GM21390 (cell line): ENCODE measurements around the gene SFXN2.
A peak's percentile ranks its signal among the peaks of the same experiment; 100 is the strongest.
"Not testable (repeated sequence)": the region's sequence is repeated elsewhere in the genome, so short reads cannot be mapped to it uniquely, and the experiment has no call there.

Experiments used
- ATAC-seq: cut with Tn5 transposase; IDR thresholded peaks from one replicate; pipeline ENCODE4 v1.9.1; 2021; ENCODE audit not compliant: unreplicated experiment

SFXN2 gene

GRCh38 chr10:102718220-102718619 lies 3.8 kb downstream of the SFXN2 start:
- no peak for ATAC-seq

GRCh38 chr10:102720337-102720736 lies 5.9 kb downstream of the SFXN2 start:
- no peak for ATAC-seq

GRCh38 chr10:102720775-102721301 lies 6.4 kb downstream of the SFXN2 start:
- ATAC-seq: no peak

- no peak for ATAC-seq
These were observed 7.5 kb downstream of the SFXN2 start for GRCh38 chr10:102721954-102722353.

DNA sequence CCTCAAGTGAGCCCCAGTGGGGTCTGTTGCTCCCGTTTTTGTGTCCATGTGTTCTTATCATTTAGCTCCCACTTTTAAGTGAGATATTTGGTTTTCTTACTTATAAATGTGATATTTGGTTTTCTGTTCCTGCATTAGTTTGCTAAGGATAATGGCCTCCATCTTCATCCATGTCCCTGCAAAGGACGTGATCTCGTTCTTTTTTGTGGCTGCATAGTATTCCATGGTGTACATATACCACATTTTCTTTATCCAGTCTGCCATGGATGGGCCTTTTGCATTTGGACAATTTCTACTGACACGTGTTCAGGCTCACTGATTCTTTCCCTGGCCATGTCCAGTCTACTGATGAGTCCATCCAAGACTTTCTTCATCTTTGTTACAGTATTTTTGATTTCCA lies 9.6 kb downstream of the SFXN2 start:
- ATAC-seq: no peak

DNA sequence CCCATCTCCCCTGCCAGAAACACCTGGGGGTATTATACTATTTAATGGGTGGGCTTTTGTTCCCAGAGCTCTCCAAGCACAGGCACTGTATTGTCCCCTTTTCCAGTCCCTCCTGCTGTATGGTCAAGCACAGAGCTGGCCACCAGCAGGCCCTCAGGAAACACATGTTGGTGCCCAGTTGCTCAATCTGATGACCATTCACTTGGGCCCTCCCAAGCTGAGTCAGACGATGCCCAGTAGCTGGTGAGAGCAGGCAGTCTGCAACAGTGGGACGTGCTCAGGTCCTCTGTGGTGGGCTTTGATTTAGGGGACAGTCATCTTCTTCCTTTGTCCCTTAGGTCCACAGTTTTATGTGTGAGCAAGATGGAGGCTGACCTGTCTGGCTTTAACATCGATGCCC lies 11.8 kb downstream of the SFXN2 start:
- ATAC-seq: no peak

GRCh38 chr10:102727037-102727818 lies 12.8 kb downstream of the SFXN2 start:
- no peak for ATAC-seq

DNA sequence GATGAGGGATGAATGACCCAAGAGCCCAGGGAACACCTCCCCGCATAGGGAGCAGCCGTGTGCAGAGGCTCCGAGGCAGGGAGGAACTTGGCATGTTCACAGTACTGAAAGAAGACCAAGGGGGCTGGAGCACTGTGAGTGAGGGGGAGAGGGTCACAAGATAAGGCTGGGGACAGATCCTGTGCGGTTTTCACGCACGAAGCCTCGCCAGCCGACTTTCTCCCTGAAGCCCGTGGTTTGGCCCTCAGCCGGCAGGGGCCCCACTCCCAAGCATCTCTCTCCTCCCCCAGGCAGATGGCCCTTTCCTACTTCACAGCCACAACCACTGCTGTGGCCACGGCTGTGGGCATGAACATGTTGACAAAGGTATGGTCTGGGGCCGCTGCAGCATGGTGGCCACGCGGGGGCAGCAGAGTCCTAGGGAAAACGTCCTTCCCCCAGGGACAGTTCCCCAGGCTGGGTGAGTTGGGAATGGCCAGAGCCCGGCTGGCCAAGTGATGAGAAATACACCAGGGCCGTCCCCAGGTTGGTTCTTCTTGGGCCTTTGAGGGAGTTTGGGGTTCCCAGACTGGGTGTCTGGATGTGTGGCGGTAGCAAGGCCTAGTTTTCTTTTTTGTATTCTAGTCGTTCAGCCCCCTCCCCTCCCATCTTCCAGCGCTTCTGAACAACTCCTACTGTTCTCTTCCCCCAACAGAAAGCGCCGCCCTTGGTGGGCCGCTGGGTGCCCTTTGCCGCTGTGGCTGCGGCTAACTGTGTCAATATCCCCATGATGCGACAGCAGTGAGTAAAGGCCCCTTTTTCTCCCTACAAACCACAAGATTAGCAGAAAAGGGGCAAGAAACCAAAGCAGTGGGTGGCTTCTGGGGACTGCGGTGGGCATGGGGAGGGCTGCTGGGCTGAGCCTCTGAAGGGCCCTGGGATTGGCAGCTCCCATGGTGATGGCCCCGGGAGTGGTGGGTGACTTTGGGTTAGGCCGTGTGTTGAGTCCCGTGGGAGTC lies 14.9 kb downstream of the SFXN2 start:
- no peak for ATAC-seq

DNA sequence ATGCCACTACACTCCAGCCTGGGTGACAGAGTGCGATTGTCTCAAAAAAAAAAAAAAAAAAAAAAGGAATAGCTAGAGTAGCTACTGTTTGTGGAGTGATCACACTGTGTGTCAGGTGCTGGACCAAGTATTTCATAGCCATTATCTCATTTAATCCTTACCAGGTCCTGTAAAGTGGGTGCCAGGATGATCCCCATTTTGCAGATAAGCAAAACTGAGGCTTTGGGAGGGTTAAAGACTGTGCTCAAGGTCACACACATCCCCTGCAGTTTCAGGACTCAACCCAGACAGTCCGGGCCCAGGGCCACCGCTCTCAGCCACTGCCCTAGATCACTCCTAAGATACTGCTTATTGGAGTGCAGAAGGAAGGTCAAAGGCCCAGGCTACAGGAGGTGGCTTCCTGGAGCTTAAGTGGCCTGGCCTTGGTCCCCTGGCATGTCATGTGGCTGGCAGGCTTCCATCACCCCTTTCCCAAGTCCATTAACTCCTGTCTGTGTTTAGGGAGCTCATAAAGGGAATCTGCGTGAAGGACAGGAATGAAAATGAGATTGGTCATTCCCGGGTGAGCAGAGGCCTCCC lies 16.9 kb downstream of the SFXN2 start:
- no peak for ATAC-seq

DNA sequence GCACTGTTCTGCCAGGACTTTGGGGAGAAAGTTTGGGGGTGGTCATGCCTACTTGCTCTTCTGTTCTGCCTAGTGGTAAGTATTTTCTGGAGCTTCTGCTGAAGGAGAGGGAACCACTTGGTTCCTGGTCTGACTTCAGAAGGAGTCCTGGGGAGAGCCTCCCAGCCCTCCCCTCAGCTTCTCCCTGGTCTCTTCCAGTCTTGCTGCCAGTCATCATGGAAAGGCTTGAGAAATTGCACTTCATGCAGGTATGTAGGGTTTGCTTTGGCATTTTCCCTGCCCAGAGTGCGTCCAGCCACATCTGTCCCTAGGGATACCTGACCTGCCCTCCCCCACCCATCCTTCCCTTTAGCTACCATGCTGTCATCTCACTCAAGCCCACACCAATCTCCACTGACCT lies 18.2 kb downstream of the SFXN2 start:
- no peak for ATAC-seq

DNA sequence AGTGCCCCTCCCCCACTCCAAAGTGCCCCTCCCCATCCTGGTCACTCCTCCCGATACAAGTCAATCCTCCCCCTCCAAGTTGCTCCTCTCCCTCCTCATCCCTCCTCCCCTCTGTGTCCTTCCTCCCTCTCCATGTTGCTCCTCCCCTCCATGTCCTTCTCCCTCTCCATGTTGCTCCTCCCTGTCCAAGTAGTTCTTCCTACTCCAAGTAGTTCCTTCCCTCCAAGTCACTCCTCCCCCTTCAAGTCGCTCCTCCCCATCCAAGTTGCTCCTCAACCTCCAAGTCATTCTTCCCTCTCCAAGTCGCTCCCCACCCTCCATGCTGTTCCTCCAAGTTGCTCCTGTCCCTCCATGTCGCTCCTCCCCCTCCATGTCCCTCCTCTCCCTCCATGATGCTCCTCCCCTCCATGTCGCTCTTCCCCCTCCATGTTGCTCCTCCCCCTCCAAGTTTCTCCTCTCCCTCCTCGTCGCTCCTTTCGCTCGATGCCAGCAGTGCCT lies 20.7 kb downstream of the SFXN2 start:
- ATAC-seq: no peak

GRCh38 chr10:102738692-102739121 lies 24.3 kb downstream of the SFXN2 start:
- no peak for ATAC-seq

DNA sequence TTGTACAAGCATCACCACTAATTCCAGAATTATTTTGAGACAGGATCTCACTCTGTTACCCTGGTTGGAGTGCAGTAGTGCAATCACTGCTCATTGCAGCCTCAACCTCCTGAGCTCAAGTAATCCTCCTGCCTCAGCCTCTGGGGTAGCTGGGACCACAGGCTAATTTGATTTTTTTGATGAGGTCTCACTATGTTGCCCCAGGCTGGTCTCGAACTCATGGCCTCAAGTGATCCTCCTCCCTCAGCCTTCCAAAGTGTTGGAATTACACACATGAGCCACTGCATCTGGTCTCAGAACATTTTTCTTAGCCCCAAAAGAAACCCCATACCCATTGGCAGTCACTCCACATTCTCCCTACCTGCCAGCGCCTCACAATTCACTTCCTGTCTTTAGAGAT lies 25.8 kb downstream of the SFXN2 start:
- ATAC-seq: no peak

DNA sequence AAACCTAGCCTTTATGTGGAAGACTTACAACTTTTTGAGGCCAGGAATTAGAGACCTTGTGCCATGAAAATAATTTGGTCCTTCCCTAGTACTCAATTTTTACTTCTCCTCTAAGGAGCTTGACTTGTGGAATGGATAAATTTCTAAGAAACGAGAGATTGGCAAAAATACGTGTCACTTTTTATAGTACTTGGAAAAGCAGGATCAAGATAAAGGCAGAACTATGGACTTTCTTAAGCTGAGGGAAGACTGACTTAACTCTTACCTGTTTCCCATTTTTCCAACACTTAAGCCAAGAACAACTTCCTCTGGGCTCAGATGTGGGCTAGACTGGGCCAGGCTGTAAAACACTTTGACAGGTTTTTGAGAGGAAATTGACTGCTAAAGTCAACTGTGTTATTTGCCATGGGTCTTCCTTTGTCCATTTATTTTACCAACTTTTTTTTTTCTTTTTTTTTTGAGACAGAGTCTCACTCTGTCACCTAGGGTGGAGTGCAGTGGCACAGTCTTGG lies 27.3 kb downstream of the SFXN2 start:
- no peak for ATAC-seq

- not testable (repeated sequence) for ATAC-seq
These were observed 27.9 kb downstream of the SFXN2 start for GRCh38 chr10:102742313-102742712.

DNA sequence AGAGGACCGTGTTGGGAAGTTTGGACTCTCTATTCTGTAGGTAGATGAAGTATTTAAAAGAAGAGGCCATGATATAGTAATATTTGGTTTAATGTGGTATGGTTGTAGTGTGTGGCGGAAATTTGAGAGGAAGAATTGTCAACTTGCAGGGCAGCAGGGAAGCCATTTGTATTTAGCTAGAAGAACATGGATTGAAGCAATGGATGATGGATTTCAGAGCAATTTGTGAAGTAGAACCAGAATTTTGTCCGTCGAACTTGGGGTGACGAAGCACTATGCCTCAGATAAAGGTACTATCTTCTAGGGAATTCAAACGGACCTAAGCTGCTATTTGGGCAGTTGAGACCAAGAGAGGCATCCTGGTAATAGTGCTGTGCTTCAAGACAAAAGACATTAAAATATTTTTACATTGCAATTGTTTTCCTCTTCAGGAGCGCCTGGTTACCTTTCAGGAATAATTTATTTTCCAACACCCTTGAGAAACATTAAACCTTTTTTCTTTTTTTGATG lies 28.7 kb downstream of the SFXN2 start:
- ATAC-seq: no peak

DNA sequence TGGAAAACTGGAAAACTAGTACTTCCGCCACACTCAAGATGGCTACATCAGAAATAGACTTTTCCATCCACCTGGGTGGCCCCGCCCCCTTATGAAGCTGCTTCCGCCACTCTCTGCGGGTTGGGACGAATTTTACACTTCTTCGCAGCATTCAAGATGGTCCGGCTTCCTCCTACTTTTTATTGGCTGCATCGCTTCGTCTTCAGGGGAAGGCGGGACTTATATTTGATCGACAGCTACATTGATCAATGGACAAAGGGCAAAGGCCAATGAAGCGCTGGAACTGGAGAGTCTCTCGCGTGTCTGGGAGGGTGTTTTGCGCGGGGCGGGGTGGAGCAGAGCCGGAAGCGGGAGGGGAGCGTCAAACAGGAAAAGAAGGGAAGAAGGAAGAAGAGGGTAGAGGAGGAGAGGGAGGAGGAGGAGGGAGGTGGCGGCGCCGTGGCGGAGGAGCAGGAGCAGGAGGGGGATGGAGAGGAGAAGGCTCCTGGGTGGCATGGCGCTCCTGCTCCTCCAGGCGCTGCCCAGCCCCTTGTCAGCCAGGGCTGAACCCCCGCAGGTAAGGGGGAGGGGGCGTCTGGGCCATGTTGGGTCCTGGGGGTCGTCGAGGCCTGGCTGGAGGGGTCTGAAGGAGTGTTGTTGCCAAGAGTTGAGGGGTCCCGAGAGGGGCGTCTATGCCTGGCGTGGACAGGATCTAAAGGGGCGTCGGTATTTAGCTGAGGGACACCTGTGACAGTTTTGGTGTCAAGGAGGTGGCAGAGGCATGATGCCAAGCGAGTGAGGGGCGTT lies 29.3 kb downstream of the SFXN2 start, which contains the start of gene WBP1L:
Gene WBP1L, plus strand, starts transcription at position 361 of the 786 bp plus-strand sequence. Its CDS starts 106 bp downstream, at position 467.
- ATAC-seq: peak; percentile 97

DNA sequence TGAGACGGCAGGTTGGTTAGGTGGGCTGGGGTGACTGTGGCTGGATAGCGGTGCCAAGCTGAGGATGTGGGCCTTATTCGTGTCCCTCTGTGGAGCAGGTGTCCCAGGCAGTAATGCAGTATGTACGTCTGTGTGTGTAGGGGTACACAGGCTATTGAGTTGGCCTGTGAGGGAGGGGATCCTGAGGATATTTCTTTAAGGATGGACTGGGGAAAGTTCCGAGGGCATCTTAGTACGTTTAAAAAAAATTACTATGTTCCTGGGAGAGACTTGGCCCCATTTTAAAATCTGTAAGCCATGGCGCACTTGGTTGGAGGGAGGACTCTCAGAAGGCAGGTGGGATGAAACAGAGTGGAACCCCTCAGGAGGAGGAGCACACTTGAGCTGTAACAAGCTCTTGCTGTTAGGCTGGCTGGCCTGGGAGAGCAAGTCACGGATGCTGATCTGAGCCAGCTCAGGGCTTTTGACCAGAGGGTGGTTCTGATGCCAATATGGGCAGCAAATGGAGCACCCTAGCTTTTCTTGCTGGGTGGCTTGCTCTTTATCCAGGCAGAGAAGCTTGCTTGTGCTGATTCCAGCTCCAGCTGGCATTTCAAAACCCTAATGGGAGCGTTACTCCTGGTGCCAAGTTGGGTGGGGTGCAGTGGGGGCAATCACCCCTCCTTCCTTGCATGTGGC lies 30.1 kb downstream of the SFXN2 start:
- no peak for ATAC-seq

GRCh38 chr10:102745157-102745556 lies 30.7 kb downstream of the SFXN2 start:
- no peak for ATAC-seq
